Renal cortex interstitium (tissue), 11 donors: ENCODE measurements around the gene SRSF12. TPM values are rescaled to one million over a fixed set of nuclear protein-coding genes. Genes with fewer than 3 reads are reported as not detected.
A peak's percentile ranks its signal among the peaks of the same experiment; 100 is the strongest.
"Not testable (repeated sequence)": the region's sequence is repeated elsewhere in the genome, so short reads cannot be mapped to it uniquely, and the experiment has no call there.

Experiments
- DNase-seq, 11 donors: peaks; one replicate each; pipeline ENCODE4 v3.0.0-alpha.2; 2013; ENCODE audit warnings: low read depth in 9 of 11, low spot score in 4 of 11; ENCODE audit errors: extremely low read depth in 1 of 11
- polyA plus RNA-seq, 3 donors: library from polyadenylated mRNA; unstranded; fragments of 120-200 nt; gene quantifications; one replicate each; pipeline ENCODE4 v1.2.1, GENCODE V29; 2013; ENCODE audit not compliant: insufficient read length in 3 of 3

SRSF12 gene
- polyA plus RNA-seq, 3 donors = 14.0 to 17.4 (median 16.3) TPM

DNA sequence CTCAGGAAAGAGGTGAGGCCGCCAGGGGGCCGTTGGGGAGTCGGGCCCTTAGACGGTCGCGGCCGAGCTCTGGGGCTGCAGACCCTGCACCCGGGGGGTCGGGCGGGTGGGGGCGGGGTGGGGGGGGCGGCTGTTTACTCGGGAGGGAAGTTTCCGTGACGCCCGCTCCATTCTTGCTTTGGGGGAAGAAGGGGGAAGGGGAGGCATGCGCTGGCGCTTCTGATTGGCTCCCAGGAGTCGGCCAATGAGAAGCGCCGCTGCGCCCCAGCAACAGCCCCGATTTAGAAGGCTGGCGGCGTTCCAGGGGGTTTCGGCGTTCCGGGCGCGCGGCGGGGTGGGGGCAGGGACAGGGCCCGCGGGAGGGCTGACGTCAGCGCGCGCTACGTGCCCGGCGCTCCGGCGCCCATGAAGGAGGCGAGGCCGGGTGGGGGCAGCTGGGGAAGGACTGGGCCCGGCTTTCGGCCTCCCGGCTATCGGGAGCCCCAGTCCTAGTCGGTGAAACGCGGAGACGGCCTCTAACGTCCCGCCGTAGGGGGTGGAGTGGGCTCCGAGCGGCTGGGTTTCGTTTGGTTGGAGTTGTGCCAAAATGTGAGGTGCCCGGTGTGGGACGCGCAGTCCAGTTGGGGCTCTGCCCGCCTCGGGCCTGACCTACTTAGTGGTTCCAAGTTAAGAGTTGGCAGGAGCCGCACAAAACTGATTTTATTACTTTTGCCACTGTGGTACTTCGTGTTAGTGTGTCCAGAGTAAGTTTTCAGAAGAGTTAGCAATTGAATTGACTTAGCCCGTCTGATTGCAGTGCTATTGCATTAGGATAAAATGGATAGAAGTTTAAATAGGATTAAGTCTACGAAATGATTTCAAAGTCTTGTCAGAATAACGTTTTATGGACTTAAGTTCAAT, 36.2 kb downstream of the SRSF12 start:
- peak; percentile 93 to 98 (median 97) for DNase-seq

DNA sequence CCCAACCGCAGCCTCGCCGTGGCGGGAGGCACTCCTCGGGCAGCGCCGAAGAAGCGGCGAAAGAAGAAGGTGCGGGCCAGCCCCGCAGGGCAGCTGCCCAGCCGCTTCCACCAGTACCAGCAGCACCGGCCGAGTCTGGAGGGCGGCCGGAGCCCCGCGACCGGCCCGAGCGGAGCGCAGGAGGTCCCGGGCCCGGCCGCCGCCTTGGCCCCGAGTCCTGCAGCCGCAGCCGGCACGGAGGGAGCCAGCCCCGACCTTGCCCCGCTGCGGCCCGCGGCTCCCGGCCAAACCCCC, 36.8 kb downstream of the SRSF12 start:
- no peak for DNase-seq

DNA sequence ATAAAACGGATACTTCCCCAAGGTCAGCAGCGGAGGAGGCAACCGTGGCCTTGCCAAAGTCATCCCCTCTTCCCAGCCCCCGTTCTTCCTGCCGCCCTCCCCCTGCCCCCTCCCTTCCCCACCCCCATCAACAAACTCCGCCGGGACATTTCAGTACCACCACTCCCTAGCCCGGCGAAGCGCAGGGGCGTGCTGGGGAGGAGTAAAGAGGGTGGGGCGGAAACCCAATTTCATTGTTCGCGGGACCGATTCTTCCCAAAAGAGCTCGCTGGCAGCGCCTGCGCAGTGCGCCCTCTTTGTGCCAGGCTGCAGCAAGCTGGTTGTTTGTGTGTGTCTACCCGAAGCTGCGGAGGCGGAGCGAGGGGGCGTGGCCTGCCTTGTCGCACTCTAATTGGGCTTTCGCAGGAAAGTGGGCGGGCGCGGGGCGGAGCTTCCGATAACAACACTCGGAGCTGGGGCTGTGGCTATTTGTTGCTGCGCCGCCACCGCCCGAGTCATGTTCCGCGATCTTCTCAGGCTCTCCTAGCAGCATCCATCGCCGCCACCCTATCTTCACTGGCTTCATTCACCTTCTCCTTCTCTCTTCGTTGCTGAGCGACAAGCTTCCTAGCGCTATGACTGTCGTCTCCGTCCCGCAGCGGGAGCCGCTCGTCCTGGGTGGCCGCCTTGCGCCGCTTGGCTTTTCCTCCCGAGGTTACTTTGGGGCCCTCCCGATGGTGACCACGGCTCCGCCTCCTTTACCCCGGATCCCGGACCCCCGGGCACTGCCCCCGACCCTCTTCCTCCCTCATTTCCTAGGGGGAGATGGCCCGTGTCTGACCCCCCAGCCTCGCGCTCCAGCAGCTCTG, 37.4 kb downstream of the SRSF12 start, which contains the start of gene PNRC1:
PNRC1 (plus strand) TSS at position 471 of the 848 bp plus-strand sequence; CDS start at position 615, 144 bp downstream.
- DNase-seq = peak; percentile 97 to 100 (median 99)

DNA sequence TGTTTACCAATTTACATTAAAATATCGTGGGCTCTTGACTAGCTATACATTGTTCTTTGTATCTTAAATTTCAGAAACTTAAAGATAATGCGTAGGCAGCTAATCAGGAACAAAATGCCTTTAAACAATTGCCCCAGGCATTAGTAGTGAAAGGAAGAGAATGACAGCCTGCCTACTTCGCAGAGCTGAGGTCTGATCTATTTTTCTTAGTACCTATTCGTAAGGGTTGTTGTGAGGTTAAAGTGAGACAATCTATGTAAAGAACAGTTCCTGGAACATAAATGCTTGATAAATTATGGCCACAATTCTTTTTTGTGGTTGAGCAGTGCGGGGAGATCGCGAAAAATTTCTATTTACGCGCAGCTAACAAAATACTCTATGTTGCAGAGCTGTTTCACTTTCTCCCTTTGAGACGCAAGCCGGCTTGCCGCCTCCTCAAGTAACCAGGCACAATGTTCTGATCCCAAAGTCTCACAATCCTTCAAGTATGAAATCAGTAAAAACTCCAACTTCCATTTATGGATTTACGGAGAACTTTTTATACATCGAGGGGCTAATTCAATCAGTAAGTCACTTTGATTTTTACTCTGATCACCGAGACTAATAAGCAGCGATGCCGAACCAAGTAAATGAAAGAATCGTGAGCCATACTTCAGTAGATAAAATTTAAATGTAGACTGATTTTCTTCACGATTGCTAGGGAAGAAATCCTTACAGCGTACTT, 38.2 kb downstream of the SRSF12 start:
- DNase-seq = peak in 8 of 11 donors; percentile 49 to 81 (median 69)

DNA sequence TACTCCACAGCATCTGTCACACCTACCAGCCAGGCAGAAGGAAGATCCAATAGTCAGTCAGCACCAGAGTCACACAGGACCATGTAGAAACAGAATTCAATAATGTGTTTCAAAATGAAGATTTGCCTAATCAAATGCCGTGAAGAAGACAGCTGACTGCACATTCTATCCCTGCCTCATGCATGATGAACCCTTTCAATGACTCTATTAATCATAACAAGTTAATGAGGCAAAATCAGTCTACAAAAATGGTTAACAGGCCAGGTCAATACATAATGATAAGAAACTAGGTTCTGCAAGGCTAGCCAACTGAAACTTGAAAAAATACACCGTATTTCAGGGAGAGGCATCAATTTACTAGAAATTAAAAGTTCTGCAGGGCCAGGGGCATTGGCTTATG, 44.0 kb downstream of the SRSF12 start:
- no peak for DNase-seq

DNA sequence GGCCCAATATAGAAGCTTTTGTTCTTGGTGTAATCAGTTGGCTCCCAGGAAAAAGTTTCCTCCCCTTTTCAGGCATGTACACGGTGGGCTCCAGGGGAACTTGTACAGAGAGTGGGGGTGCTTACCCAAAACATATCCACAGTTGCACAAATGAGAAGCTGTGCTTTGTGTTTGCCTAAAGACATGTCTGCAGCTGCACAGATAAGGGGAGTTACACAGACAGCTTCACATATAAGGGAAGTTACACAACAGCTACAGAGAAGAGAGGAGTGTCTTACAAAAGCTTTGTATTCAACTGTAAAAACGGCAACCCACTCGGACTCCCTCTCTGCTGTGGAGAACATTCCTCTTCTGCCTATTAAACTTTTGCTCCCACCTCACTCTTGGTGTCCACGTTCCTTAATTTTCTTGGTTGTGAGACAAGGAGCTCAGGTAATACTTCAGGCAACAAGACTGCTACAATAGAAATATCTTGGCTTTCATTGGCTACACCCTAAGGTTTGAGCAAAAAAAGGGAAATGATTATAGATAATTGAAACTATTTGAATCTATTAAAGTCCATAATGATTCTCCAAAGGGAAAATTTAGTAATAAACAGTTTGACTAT, 44.8 kb downstream of the SRSF12 start:
- DNase-seq = no peak

DNA sequence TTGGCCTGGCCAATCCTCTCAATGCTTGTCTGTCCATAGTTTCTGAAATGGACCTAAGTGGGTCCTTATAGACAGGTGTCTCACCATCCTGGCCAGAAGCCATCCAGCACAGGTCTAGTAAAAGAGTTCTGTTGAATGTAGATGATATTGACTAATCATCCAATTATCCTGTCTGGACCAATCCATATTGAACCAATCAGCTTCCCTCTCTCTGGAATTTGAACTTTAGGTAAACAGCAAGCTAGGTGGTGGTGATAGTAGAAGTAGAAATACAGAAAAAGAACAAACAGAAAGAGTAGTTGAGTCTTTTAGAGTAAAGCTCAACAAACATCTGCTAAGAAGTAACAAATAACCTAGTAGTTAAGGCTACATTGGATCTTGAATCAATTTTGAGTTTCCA, 46.8 kb downstream of the SRSF12 start:
- no peak for DNase-seq

DNA sequence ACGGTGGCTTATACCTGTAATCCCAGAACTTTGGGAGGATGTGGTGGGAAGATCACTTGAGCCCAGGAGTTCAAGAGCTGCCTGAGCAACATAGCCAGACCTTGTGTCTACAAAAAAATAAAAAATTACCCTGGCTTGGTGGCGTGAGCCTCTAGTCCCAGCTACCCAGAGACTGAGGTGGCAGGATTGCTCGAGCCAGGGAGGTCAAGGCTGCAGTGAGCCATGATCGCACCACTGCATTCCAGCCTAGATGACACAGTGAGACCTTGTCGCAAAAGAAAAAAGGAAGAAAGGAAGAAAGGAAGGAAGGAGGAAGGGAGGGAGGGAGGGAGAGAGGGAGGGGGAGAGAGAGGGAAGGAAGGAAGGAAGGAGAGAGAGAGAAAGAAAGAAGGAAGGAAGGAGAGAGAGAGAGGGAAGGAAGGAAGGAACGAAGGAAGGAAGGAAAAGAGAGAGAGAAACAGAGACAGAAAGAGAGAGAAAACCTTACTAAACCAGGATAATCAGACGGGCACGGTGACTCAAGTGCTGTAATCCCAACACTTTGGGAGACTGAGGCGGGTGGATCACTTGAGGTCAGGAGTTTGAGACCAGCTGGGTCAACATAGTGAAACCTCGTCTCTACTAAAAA, 48.2 kb downstream of the SRSF12 start:
- no peak for DNase-seq

DNA sequence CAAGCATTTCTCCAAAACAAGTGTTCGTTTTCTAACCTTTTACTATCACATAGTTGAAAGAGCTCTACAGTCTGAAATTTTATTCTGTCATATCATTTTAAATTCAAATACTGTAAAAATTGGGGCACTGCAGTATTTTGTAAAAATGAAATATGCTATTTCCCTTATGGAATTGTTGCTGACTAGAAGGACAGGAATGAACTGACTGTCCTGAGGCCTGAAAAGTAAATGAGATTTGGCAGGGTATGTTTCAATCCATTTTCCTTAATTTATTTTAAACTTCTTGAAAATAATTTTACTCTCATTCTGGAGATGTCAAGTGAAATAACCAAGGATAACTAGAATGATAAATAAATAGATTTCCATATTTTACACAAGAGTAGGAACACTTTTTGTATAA, 49.2 kb downstream of the SRSF12 start:
- DNase-seq = no peak

DNA sequence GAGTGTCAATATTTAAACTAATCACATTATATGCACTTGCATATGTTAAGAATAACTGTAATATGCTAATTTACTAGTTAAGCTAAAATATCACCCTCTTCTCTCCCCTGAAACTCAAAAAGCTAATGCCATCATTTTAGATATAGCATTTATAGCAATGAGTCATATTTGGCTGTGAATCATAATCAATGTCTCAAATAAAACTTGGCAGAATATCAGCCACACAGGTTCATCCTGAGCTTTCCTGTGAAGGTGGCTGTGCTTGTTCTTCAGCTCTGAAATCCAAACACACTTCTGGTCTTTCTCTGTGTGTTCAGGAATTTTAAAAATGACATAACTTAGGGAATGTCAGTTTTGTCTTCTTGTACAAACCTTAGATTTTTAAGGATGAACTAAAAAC, 50.1 kb downstream of the SRSF12 start:
- DNase-seq = no peak

DNA sequence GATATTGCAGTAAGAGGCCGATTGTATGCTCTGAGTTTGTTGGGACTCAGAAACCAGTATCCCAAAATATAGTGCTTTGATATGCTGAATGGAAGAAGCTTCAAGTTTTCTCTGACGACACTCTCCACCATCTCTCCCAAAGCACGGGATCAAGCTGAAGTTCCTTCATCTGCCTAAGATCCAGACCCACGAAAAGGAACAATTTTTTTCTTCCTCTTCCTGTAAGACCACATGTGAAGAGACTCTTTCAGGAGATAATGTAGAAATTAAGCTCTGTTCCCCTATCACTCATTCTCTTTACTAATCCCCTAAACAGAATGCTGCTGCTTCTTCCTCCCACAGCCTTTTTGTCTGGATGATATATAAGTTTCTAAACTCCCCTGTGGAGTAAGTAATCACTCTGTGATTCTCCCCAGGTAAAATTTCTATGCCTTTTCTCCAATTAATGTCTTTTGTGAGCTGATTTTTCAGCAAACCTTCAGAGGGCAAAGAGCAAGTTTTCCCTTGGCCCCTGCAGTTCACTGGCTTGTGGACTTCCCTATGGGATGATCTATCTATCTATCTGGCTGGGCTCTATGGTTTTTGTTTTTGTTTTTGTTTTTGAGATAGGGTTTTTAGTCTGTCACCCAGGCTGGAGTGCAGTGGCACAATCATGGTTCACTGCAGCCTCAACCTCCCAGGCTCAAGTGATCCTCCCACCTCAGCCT, 50.8 kb downstream of the SRSF12 start:
- no peak for DNase-seq

DNA sequence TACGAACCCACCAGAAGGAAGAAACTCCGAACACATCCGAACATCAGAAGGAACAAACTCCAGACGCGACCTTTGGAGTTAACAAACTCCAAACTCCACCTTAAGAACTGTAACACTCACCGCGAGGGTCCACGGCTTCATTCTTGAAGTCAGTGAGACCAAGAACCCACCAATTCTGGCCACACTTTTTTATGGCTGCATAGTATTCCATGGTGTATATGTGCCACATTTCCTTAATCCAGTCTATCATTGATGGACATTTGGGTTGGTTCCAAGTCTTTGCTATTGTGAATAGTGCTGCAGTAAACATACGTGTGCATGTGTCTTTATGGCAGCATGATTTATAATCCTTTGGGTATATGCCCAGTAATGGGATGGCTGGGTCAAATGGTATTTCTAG, 51.8 kb downstream of the SRSF12 start:
- not testable (repeated sequence) for DNase-seq

DNA sequence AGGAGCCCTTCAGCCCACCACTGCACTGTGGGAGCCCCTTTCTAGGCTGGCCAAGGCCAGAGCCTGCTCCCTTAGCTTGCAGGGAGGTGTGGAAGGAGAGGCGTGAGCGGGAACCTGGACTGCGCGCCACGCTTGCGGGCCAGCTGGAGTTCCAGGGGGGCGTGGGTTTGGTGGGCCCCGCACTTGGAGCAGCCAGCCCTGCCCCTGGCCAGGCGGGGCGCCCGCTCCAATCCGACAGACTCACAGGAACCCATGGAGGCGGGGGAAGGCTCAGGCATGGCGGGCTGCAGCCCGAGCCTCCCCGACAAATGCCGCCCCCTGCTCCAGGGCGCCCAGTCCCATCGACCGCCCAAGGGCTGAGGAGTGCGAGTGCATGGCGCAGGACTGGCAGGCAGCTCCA, 52.9 kb downstream of the SRSF12 start:
- not testable (repeated sequence) for DNase-seq

DNA sequence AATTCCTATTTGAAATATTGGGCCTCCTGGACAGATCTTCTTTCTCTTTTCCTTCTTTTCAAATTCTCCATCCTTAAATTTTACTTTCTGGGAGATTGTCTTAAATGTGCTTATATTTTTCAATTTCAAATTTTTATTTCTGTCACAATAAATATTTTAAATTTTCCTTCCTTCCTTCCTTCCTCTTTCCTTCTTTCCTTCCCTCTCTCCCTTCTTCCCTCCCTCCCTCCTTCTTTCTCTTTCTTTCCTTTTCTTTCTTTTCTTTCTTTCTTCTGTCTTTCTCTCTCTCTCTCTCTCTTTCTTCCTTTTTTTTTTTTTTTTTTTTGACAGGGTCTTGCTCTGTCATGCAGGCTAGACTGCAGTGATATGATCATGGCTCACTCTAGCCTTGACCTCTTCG, 54.0 kb downstream of the SRSF12 start:
- no peak for DNase-seq

DNA sequence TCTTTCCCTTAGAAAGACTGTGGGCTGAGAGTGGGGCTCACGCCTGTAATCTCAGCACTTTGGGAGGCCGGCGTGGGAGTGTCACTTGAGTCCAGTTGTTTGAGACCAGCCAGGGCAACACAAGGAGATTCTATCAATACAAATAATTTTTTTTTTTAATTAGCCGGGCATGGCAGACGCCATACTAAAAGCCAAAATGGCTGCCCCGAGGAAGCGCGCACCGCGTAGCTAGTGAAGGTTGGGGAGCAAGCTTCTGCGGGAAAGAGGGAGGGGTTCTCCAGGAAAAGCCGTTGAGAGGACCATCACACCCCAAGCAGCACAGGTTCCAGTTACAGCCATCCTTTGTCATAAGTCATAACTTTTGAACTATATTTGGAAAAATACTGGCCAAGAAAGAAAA, 58.6 kb downstream of the SRSF12 start:
- DNase-seq = no peak

DNA sequence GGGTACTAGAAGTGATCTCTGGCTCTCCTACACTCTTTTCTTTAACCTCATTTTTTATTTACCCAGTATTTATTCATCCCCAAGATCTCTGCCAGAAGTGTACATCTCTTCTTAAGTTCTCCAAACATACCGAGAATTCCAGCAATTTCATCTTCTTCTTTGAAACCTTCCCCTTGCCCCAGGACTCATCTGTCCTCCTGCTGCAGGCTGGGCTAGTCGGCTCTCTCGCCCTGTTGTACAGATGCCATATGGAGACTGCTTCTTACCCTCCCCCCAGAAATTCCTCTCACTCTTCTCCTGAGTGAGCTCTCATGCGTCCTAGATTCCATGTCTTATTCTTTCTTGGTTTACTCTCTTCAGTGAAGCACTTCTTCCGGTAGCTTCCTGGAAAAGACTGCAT, 59.2 kb downstream of the SRSF12 start:
- DNase-seq = no peak

DNA sequence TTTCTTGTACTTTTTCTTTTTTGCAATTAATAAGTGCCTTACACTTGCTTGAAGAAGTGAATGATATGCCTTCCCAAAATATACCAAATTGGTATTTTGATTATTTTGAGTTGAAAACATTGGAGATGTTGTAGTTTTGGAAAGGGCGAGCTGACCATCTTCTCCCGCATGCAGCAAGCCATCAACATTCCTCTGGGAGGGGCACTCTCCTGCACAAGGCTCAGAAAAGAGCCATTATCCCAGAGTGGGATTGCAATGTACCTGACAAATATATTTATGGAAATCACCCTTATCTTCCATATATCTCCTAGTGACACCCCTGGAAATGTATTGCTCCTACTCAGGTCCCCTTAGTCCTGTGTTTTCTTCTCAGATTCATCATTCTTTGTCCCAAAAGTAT, 60.1 kb downstream of the SRSF12 start:
- no peak for DNase-seq

DNA sequence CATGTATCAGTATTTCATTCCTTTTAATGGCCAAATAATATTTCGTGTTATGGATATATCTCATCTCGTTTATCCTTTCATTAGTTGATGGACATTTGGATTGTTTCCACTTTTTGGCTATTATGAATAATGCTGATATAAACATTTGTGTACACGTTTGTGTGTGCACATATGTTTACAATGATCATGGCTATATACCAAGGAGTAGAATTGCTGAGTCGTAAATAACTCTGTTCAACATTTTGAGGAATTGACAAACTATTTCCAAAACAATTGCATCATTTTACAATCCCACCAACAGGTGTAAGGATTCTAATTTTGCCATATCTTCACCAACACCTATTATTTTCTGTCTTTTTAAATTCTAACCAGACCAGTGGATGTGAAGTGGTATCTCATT, 63.7 kb downstream of the SRSF12 start:
- no peak for DNase-seq
